AG04450 (cell line): ENCODE data around the gene OS9. TPM values are rescaled to one million over a fixed set of nuclear protein-coding genes. Genes with fewer than 3 reads are reported as not detected.

ENCODE experiments used
- polyA plus RNA-seq: library from polyadenylated mRNA; depleted of rRNA; stranded (reverse); fragments of >200 nt; gene quantifications from 2 replicates; pipeline ENCODE4 v1.2.3, GENCODE V29; 2011; rRNA removed

Gene OS9
- polyA plus RNA-seq, 1 experiment, result 310 TPM

Other genes starting within 250 kb of the OS9 start
- 10.8 TPM in 2 replicates for gene INHBE, start 238.8 kb upstream of the OS9 start, polyA plus RNA-seq
- 8.3 and 9.7 TPM in 2 replicates for gene GLI1, start 234.3 kb upstream of the OS9 start, polyA plus RNA-seq
- 1.2 TPM in 2 replicates for gene ARHGAP9, start 214.3 kb upstream of the OS9 start, polyA plus RNA-seq
- gene MARS1, start 206.1 kb upstream of the OS9 start, polyA plus RNA-seq, result 236 and 252 TPM in 2 replicates
- gene DDIT3, start 173.6 kb upstream of the OS9 start, polyA plus RNA-seq, result 64.9 and 69.0 TPM in 2 replicates
- 3.3 and 4.9 TPM in 2 replicates for gene MBD6, start 171.3 kb upstream of the OS9 start, polyA plus RNA-seq
- 146 and 160 TPM in 2 replicates for gene DCTN2, start 146.9 kb upstream of the OS9 start, polyA plus RNA-seq
- gene KIF5A, start 144.1 kb upstream of the OS9 start, polyA plus RNA-seq, result 0.38 and 0.45 TPM in 2 replicates
- gene PIP4K2C, start 102.9 kb upstream of the OS9 start, polyA plus RNA-seq, result 29.7 and 33.1 TPM in 2 replicates
- gene DTX3, start 89.3 kb upstream of the OS9 start, polyA plus RNA-seq, result 24.8 and 32.0 TPM in 2 replicates
- gene ARHGEF25, start 82.7 kb upstream of the OS9 start, polyA plus RNA-seq, result 23.4 and 26.0 TPM in 2 replicates
- 1.8 and 2.5 TPM in 2 replicates for gene B4GALNT1, start 60.9 kb upstream of the OS9 start, polyA plus RNA-seq
- gene AGAP2, start 44.6 kb downstream of the OS9 start, polyA plus RNA-seq, result 0.02 and 0.06 TPM in 2 replicates
- gene TSPAN31, start 50.9 kb downstream of the OS9 start, polyA plus RNA-seq, result 32.7 and 45.9 TPM in 2 replicates
- gene CDK4, start 58.2 kb downstream of the OS9 start, polyA plus RNA-seq, result 251 and 288 TPM in 2 replicates
- 3.6 and 3.7 TPM in 2 replicates for gene MARCHF9, start 61.0 kb downstream of the OS9 start, polyA plus RNA-seq
- 0.22 and 0.29 TPM in 2 replicates for gene CYP27B1, start 72.9 kb downstream of the OS9 start, polyA plus RNA-seq
- 20.1 and 23.5 TPM in 2 replicates for gene METTL1, start 78.0 kb downstream of the OS9 start, polyA plus RNA-seq
- gene EEF1AKMT3, start 78.5 kb downstream of the OS9 start, polyA plus RNA-seq, result 6.8 and 7.6 TPM in 2 replicates
- 22.3 and 22.8 TPM in 2 replicates for gene TSFM, start 88.7 kb downstream of the OS9 start, polyA plus RNA-seq
- 3.5 and 4.7 TPM in 2 replicates for gene AVIL, start 124.6 kb downstream of the OS9 start, polyA plus RNA-seq
- 292 and 305 TPM in 2 replicates for gene CTDSP2, start 152.6 kb downstream of the OS9 start, polyA plus RNA-seq
- 8.8 and 13.1 TPM in 2 replicates for gene ATP23, start 247.4 kb downstream of the OS9 start, polyA plus RNA-seq